ENCODE measurements around the gene DCUN1D3.

The DCUN1D3 gene

DNA sequence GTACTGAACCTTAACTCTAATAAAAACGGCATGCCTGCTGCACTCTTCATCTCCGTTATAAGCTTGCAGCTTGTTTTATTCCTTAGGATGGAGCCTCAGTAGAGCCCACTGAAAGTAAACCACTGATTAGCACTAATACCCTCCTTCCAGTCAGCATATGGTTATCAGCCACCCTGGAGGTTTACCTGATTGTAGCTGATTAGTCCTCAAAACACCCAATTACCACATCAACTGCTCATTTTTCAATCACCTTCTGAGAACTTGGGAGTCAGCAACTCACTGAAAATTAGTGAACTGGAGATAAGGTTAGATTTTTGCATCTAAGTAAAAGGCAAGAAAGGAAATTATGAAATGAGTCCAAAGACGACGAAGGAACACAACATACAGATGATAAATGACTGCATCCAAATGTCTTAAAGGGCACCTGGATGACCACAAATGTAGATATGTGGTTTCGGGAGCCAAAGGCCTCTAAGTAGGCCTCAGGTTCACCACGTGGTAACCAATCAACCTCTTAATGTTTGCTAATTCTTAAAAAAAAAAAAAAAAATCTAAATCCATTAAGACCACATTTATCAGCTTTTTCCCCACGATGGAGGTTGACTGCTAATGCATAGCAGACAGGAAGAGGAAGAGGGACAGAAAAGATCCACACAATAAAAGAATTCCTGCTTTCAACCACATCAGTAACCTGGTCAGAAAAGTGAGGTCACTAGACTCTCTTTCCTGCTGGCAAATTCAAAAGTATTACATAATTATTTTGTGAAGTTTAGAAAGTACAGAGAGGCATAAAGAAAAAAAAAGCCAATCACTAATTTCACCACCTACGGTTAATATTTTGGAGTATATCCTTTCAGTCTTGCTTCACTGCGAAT, 28.0 kb downstream of the DCUN1D3 start:
- TF ChIP-seq, protein P1, sequence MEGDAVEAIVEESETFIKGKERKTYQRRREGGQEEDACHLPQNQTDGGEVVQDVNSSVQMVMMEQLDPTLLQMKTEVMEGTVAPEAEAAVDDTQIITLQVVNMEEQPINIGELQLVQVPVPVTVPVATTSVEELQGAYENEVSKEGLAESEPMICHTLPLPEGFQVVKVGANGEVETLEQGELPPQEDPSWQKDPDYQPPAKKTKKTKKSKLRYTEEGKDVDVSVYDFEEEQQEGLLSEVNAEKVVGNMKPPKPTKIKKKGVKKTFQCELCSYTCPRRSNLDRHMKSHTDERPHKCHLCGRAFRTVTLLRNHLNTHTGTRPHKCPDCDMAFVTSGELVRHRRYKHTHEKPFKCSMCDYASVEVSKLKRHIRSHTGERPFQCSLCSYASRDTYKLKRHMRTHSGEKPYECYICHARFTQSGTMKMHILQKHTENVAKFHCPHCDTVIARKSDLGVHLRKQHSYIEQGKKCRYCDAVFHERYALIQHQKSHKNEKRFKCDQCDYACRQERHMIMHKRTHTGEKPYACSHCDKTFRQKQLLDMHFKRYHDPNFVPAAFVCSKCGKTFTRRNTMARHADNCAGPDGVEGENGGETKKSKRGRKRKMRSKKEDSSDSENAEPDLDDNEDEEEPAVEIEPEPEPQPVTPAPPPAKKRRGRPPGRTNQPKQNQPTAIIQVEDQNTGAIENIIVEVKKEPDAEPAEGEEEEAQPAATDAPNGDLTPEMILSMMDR (conservative IDR thresholded peaks at IDR 0.05): no peak
- no peak overlapping the region for H3K27ac ChIP-seq

DNA sequence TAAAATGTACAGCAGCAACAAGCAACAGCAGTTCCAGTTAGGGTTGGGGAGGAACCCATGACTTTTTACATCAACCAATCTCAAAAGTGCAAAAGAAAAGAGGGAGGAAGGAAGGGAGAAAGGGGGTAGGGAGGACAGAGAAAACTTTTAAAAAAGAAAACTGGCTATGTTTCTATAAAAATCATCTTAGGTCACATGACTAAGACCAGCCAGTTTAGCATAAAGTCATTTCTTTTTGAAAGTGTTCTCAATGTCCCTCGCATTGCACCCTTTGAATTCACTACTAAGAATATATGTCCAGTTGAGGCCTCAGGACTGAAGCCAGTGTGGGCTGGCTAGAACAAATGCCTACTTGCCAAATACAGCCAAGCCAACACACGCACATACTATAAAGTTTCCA, 28.9 kb downstream of the DCUN1D3 start:
- H3K27ac ChIP-seq: no peak overlapping the region
- TF ChIP-seq, protein P1 (conservative IDR thresholded peaks at IDR 0.05): no peak

- no peak overlapping the region for H3K27ac ChIP-seq
- TF ChIP-seq, protein P1 (conservative IDR thresholded peaks at IDR 0.05): no peak
These were observed 29.9 kb downstream of the DCUN1D3 start for GRCh38 chr16:20870122-20870820.

GRCh38 chr16:20868890-20869289, 31.3 kb downstream of the DCUN1D3 start:
- no peak overlapping the region for H3K27ac ChIP-seq
- TF ChIP-seq, protein P1 (conservative IDR thresholded peaks at IDR 0.05): no peak

DNA sequence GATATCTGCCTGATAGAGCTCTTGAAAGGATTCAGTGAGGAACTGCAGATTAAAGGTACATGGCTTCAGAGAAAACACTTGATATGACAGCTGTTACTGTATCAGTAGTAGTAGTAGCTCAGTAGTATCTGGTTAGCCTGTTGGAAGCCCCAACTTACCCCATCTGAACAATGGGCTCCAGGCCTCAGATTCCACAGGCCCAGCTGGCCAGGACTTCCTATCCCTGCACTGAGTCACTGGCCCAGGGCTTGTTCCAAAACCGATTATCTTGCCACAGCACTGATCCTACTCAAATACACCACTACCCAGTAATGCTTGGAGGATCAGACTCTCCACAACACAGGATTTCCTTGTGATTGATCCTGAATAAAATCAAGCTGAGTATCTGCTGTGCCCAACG, 32.6 kb downstream of the DCUN1D3 start:
- no peak overlapping the region for H3K27ac ChIP-seq
- TF ChIP-seq, protein P1 (conservative IDR thresholded peaks at IDR 0.05): no peak

DNA sequence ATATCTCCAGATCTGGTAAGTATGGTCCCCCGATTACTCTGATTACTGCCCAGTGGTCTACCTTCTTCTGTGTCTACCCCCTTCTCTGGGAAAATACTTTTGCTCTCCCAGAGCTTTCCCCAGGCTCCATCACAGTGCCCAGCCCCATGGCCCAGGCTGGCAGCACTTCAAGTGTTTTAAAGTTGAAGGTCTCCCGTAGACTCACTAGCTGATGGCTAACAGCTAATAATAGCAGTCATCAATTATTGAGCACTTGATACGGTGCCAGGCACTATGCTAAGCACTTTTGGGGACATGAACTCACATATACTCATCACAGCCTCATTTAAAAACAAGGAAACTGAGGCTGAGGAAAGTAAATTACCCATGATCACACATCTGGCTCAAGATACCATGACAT, 33.4 kb downstream of the DCUN1D3 start:
- TF ChIP-seq, protein P1 (conservative IDR thresholded peaks at IDR 0.05): no peak
- H3K27ac ChIP-seq: no peak overlapping the region

DNA sequence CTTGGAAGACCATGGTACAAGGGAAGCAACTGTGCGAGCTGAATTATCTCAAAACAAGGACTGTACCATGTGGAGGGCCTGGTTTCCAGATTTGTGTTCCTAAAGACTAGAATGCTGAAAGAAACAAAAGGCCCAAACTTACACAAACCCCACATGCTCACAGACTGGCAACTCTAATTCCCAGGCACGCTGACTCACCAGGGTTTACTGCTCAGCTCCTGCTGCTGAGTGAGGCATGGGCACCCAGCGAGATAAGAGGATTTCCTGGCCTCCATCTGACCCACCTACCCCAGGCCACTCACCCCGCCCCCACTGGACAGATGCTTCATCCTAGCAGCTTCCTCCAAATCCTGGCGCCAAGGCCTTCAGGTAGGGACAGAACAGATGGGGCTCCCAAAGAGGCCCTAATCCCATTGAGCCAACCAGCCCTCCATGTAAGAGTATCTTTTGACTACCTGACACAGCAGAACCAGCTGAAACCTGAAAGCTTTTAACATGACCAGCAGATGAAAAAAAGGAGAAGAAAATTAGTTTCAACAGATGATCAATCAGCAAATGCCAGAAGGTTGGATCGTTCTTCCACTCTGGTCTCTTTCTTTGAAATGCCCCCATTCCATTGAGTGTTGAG, 33.9 kb downstream of the DCUN1D3 start:
- no peak overlapping the region for H3K27ac ChIP-seq
- TF ChIP-seq, protein P1 (conservative IDR thresholded peaks at IDR 0.05): no peak

Measured in VCaP (cell line).